Aorta (tissue), 5 donors: ENCODE results near the gene INTS15. TPM values are rescaled to one million over a fixed set of nuclear protein-coding genes. Genes with fewer than 3 reads are reported as not detected.
A peak's percentile ranks its signal among the peaks of the same experiment; 100 is the strongest.
"Not testable (repeated sequence)": the region's sequence is repeated elsewhere in the genome, so short reads cannot be mapped to it uniquely, and the experiment has no call there.

Experiments
- ATAC-seq: fragments of 200-7000 bp; cut with Tn5 transposase; one replicate; pipeline ENCODE4 v1.9.1; 2022; ENCODE audit warnings: moderate library complexity; ENCODE audit not compliant: low FRiP score
- DNase-seq, 2 donors: peaks; one replicate each; pipeline ENCODE4 v3.0.0-alpha.2; 2020
- H3K27ac ChIP-seq, 2 donors: one replicate each; pipeline ENCODE4 v1.5.1; 2013; ENCODE audit warnings: low read length in 2 of 2, mild to moderate bottlenecking in 2 of 2, moderate library complexity in 2 of 2, control low read depth in 1 of 2, inconsistent platforms in 1 of 2, low read depth in 1 of 2
- H3K27me3 ChIP-seq, 2 donors: one replicate each; pipeline ENCODE4 v1.6.1; 2013; ENCODE audit warnings: control low read depth in 1 of 2, low read length in 1 of 2, mild to moderate bottlenecking in 1 of 2, moderate library complexity in 1 of 2; ENCODE audit not compliant: insufficient read depth in 2 of 2, control insufficient read depth in 1 of 2
- H3K36me3 ChIP-seq, 2 donors: one replicate each; pipeline ENCODE4 v1.6.1; 2013; ENCODE audit warnings: control low read depth in 1 of 2, low read length in 1 of 2, mild to moderate bottlenecking in 1 of 2; ENCODE audit not compliant: insufficient read depth in 2 of 2, control insufficient read depth in 1 of 2
- H3K4me1 ChIP-seq, 2 donors: one replicate each; pipeline ENCODE4 v1.6.1; 2013; ENCODE audit warnings: low read length in 2 of 2, control low read depth in 1 of 2, mild to moderate bottlenecking in 1 of 2, moderate library complexity in 1 of 2; ENCODE audit not compliant: insufficient read depth in 2 of 2, control insufficient read depth in 1 of 2
- H3K4me3 ChIP-seq, 2 donors: one replicate each; pipeline ENCODE4 v1.5.1; 2013; ENCODE audit warnings: low read length in 2 of 2, control low read depth in 1 of 2, mild to moderate bottlenecking in 1 of 2
- H3K9me3 ChIP-seq: one replicate; pipeline ENCODE4 v1.6.1; 2013; ENCODE audit warnings: mild to moderate bottlenecking, low read length; ENCODE audit not compliant: control insufficient read depth
- WGBS, 2 donors: extraction: QIAGEN DNeasy Blood & Tissue Kit; methylation state at CpG; one replicate each; pipeline ENCODE4 v1.1.7; 2013; 5-methylcytosine and 5-hydroxymethylcytosine counted together
- intact Hi-C, 2 donors: fragments of 100-400 bp; cut with DNase I; formaldehyde crosslinking; loops; one replicate each; pipeline versions ENCODE4 v1.14.2 to v1.15.0; 2022
- polyA plus RNA-seq, 2 donors: library from polyadenylated mRNA; stranded (reverse); fragments of 200-250 nt; gene quantifications; one replicate each; pipeline ENCODE4 v1.2.3, GENCODE V29; 2013
- total RNA-seq, 2 donors: library from RNA; stranded (reverse); fragmentation: NEBNext Ultra II Directional; extraction: Animal tissue kit (Norgen Biotek cat#: 25700); gene quantifications; one replicate each; pipeline ENCODE4 v1.2.1, GENCODE V29; 2021
- donor health status: healthy with polysubstance abuse.
- donor health status: Bipolar disorder and iron deficiency.
- donor health status: DM: no; HTN: no; CAD: no.
- donor health status: DM: no; HTN: no; CAD: no.
- donor health status: DM: yes; HTN: yes; CAD: no.

Gene INTS15
- total and polyA plus RNA-seq, 4 donors: 12.8 to 28.8 (median 24.5) TPM

DNA sequence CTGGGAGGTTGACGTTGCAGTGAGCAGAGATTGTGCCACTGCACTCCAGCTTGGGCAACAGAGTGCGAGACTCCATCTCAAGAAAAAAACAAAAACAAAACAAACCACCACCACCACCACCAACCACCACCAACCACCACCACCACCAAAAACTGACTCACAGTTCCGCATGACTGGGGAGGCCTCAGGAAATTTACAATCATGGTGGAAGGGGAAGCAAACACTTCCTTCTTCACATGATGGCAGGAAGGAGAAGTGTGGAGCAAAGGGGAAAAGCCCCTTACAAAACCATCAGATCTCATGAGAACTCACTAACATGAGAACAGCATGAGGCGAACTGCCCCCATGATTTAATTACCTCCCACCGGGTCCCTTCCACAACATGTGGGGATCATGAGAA is 45.1 kb downstream of the INTS15 start:
- H3K9me3 ChIP-seq, H3K4me3 ChIP-seq, H3K4me1 ChIP-seq, intact Hi-C loops, ATAC-seq, H3K27me3 ChIP-seq, H3K27ac ChIP-seq, H3K36me3 ChIP-seq, DNase-seq: not testable (repeated sequence)
- 92 to 94% methylated on average over 5 of the region's 5 CpGs for WGBS, 2 donors

DNA sequence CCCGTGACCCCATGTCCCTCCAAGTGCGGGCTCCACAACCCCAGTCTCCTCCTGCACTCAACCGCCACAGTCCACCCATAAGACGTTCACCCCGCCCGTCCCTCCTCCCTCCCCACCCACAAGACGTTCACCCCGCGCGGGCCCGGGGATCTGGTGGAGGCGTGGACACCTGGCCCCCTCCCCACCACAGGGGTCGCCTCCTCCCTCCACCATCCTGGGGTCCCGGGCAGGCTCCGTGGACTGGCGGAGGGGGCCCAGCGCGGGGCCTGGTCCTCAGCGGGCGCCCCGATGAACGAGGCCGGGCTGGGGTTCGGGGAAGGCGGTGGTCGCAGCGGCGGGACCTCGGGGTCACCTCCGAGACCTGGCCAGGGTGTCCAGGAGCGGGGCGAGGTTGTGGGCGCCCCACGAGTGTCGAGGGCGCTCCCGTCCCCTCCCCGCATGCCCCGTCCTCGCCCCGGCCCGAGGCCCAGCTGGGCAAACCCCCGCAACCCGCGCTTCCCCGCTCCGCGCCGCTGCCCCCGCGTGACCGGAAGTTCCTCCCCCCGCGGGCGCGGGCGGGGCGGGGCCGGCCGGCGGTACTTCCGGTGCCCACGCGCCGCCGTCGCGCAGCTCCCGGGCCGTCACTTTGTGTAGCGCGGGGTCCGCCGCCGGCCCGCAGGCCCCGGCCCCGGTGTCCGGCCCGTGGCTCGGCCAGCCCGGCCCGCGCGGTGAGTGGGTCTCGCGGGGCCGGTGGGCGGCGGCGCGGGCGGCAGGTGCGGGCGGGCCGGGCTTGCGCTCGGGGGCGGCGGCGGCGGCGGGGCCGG is 47.1 kb downstream of the INTS15 start, which contains the start of gene ZNF316:
Gene ZNF316, plus strand, starts transcription at position 578 of the 803 bp plus-strand sequence. CDS start 5,092 bp downstream, outside the sequence.
- WGBS, 2 donors: 1% methylated on average over 61 to 104 of the region's 104 CpGs
- peak; percentile 77 for ATAC-seq
- no peaks in the 10 kb centered on the region for H3K36me3 ChIP-seq
- H3K4me1 ChIP-seq: no peaks in the 10 kb centered on the region
- no peaks in the 10 kb centered on the region for H3K27me3 ChIP-seq
- no peaks in the 10 kb centered on the region for H3K9me3 ChIP-seq
- H3K4me3 ChIP-seq: peak within 1 kb of the TSS; percentile 81 to 94
- intact Hi-C loops: loop anchor here in 1 of 2 donors (2.0 kb wide), 1 partner anchor 70 kb away; the partner anchor contains the start of gene ZNF12
- peak; percentile 80 to 89 for DNase-seq
- H3K27ac ChIP-seq: peak within 1 kb of the TSS in 1 of 2 donors; percentile 31

DNA sequence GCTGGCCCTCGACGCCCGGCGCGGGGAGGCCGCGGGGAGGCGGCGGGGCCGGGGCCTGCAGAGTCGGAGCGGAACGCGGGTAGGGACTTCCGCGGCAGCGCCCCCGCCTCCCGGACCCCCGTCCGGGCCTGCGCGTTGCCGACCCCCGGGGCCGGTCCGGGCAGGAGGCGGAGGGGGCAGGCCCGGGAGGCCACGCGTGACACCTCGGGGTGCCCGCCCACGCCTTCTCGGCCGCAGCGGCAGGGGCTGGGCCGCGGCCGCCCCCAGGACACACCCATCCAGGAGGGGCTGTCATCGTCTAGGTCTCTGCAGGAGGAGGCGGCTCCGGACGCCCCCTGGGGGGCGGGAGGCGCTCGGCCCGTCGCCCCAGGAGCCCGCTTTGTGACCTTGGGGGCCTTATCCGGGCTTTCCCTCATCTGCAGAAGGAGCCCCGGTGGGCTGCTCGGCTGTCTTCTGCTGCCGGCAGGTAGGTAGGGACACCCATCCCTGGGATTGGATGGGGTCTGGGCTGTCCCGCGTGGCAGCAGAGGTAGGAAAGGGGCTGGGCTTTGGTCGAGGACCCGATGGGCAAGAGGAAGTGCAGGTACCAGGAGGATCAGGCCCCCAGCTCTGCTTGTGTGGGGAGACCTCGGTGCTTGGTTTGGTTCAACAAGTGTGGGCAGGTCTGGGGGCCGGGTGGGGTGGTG is 47.9 kb downstream of the INTS15 start:
- peak overlapping the region; percentile 81 to 94 for H3K4me3 ChIP-seq
- no peaks in the 10 kb centered on the region for H3K4me1 ChIP-seq
- no peak for ATAC-seq
- WGBS, 2 donors: 0 to 2% methylated on average over 26 to 60 of the region's 60 CpGs
- no peaks in the 10 kb centered on the region for H3K9me3 ChIP-seq
- H3K27me3 ChIP-seq: no peaks in the 10 kb centered on the region
- no peak overlapping the region for H3K27ac ChIP-seq
- intact Hi-C loops: loop anchor here in 1 of 2 donors (2.0 kb wide), 1 partner anchor 69 kb away; the partner anchor contains the start of gene ZNF12
- DNase-seq: no peak
- H3K36me3 ChIP-seq: no peaks in the 10 kb centered on the region

DNA sequence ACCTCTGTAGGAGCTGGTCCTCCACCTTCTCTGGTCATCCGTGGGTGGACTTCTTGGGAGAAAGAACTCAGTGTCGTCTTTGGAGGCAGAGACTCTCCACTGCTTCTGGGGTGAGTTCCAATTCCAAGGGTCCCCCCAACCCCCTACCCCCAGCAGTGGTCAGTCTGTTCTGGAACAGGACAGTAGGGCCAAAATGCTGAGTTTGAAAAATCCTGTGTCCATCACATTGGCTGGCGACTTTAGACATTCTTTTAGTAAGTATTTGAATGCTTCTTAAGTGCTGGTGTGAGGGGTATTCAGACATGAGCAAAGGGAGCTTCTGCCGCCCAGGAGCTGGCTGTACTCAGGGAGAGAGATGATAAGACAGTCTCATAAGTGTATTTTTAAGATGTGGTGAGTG is 49.2 kb downstream of the INTS15 start:
- intact Hi-C loops: no loop called here
- H3K27me3 ChIP-seq: no peaks in the 10 kb centered on the region
- ATAC-seq (no peak), DNase-seq (no peak)
- H3K4me1 ChIP-seq: no peaks in the 10 kb centered on the region
- H3K36me3 ChIP-seq: no peaks in the 10 kb centered on the region
- H3K9me3 ChIP-seq: no peaks in the 10 kb centered on the region
- 77 to 86% methylated on average over 4 of the region's 4 CpGs for whole genome bisulfite sequencing, 2 donors
- no peak overlapping the region for H3K27ac ChIP-seq
- H3K4me3 ChIP-seq: no peak overlapping the region

DNA sequence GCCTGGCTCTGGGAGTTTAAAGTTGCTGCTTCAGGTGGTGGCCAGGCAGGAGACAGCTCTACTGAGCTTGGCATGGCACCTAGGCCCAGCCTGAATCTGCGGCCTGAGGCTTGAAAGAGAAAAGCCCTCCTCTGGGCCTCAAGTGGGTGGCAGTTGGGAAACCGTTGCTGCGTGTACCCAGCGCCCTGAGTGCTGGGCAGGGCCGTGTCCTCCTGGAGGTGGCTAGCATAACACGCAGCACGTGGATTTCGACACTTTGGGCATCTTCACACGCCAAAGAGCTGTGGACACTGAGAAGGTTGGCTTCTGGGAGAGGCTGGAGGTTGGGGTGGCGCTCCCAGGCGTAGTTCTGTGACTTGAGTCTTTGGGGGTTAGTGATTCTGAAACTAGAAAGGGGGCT is 49.8 kb downstream of the INTS15 start:
- intact Hi-C loops: no loop called here
- ATAC-seq (no peak), DNase-seq (no peak)
- Histone ChIP-seq H3K27ac (no peak overlapping the region), H3K4me3 (no peak overlapping the region), H3K9me3 (no peaks in the 10 kb centered on the region), H3K27me3 (no peaks in the 10 kb centered on the region), H3K36me3 (peaks cover 0 to 2% of the 10 kb centered on the region in 2 donors), H3K4me1 (no peaks in the 10 kb centered on the region)
- WGBS, 2 donors: 93 to 94% methylated on average over 11 of the region's 11 CpGs

DNA sequence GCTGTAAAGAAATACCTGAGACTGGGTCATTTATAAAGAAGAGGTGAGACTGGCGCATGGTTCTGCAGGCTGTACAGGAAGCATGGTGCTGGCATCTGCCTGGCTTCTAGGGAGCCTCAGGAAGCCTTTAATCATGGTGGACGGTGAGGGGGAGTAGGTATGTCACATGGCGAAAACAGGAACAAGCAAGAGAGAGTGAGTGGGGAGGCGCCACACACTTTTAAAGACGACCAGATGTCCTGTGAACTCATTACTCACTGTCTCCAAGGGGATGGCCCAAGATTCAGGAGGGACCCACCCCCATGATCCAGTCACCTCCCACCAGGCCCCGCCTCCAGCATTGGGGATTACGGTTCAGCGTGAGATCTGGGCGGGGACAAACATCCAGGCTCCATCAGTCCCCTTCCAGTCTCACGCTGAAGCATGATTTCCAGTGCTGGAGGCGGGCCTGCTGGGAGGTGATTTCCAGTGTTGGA is 50.5 kb downstream of the INTS15 start:
- intact Hi-C loops: no loop called here
- no peak for ATAC-seq

DNA sequence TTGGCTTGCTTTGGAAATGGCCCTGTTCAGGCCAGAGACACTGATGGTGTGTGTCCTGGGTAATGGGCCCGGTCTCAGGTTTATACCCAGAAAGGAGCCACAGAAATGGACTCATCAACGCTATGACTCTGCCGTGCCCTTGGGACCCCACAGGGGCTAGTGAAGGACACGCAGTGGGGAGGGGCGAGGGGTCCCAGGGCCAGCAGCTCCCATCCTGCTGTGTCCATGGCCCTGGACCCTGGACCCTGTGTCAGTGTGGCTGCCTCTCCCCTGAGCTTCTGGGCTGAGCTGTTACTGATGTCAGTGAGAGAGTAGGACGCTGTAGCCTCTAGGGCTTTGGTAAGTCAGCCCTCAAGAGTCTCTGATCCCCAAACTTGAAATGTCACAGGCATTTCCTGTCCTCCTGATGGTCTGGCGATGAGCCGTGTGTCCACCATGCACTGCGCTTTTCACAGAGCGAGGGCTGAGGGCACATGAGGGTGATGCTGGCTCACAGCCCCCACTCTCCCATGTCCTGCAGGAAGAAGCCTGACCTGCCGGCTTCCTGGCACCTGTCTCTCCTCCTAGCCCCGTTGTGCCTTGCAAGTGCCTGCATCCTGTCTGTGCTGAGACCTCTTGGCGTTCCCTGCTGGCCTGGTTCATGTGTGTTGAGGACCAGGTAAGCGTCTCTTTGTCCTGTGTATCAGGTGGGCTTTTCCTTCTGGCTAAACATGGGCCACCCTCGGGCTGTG is 51.6 kb downstream of the INTS15 start:
- 83 to 90% methylated on average over 15 of the region's 15 CpGs for WGBS, 2 donors
- intact Hi-C loops: no loop called here
- Histone ChIP-seq H3K36me3 (peaks cover 0 to 2% of the 10 kb centered on the region in 2 donors), H3K4me1 (no peaks in the 10 kb centered on the region), H3K27me3 (no peaks in the 10 kb centered on the region), H3K27ac (no peak overlapping the region), H3K9me3 (no peaks in the 10 kb centered on the region), H3K4me3 (no peak overlapping the region)
- DNase-seq (no peak), ATAC-seq (no peak)

More for the DNA sequence above, 50.5 kb downstream of the INTS15 start:
- H3K9me3 ChIP-seq: no peaks in the 10 kb centered on the region
- no peaks in the 10 kb centered on the region for H3K4me1 ChIP-seq
- no peaks in the 10 kb centered on the region for H3K27me3 ChIP-seq
- H3K36me3 ChIP-seq: peaks cover 0 to 2% of the 10 kb centered on the region in 2 donors
- no peak for DNase-seq
- no peak overlapping the region for H3K27ac ChIP-seq
- H3K4me3 ChIP-seq: no peak overlapping the region
- 67 to 70% methylated on average over 11 of the region's 11 CpGs for WGBS, 2 donors

DNA sequence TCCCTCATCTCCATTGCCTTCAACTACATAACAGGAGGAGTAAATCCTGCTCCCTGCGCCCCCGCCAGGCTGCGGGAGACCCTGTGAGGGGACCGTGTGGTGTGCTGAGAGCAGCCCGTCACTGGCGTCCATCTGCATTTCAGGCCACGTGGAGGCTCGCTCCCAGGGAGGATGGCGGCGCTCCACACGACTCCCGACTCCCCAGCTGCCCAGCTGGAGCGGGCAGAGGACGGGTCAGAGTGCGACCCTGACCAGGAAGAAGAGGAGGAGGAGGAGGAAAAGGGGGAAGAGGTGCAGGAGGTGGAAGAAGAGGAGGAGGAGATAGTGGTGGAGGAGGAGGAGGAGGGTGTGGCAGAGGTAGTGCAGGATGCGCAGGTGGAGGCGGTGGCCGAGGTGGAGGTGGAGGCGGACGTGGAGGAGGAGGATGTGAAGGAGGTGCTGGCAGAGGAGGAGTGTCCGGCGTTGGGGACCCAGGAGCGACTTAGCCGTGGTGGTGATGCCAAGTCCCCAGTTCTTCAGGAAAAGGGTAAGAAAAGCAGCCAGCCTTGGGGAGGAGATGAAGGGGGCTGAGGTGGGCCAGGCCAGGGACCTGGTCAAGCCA is 52.5 kb downstream of the INTS15 start:
- Histone ChIP-seq H3K27me3 (no peaks in the 10 kb centered on the region), H3K9me3 (no peaks in the 10 kb centered on the region), H3K4me1 (no peaks in the 10 kb centered on the region), H3K4me3 (no peak overlapping the region), H3K27ac (no peak overlapping the region), H3K36me3 (peaks cover 0 to 2% of the 10 kb centered on the region in 2 donors)
- WGBS, 2 donors: 92 to 96% methylated on average over 24 of the region's 24 CpGs
- intact Hi-C loops: no loop called here
- DNase-seq (no peak), ATAC-seq (no peak)
